IMR-90 (cell line): ENCODE measurements around the gene HMOX2. TPM values are rescaled to one million over a fixed set of nuclear protein-coding genes. Genes with fewer than 3 reads are reported as not detected.

Source experiments
- ATAC-seq: fragments of 200-7000 bp; cut with Tn5 transposase; 2 replicates; pipeline ENCODE4 v1.9.1; 2020; ENCODE audit warnings: low read depth, mild to moderate bottlenecking, moderate library complexity
- BruUV-seq: library from RNA; stranded (reverse); fragments of 400-500 nt; replicated peaks from 2 replicates; lab custom pipeline; 2021; lab: Mats Ljungman, UMichigan
- CTCF ChIA-PET: fragments of 300-600 bp; formaldehyde crosslinking; extraction: SDS; loops from one replicate; lab custom pipeline; 2021; ENCODE audit warnings: antibody characterized with exemption; lab: Yijun Ruan, JAX
- POLR2A ChIA-PET: fragments of 300-600 bp; sonication (Branson Sonifier 250); formaldehyde crosslinking; loops from one replicate; lab custom pipeline; 2022; ENCODE audit warnings: antibody characterized with exemption; ENCODE audit not compliant: unreplicated experiment; lab: Charles Lee
- DNase-seq: peaks from one replicate; pipeline ENCODE4 v3.0.0; 2013
- H2AFZ ChIP-seq: replicated peaks from 2 replicates; pipeline ENCODE3; 2013; ENCODE audit warnings: low read length, mild to moderate bottlenecking; ENCODE audit not compliant: poor library complexity
- H2AK5ac ChIP-seq: 2 replicates; pipeline ENCODE4 v1.6.1; 2013; ENCODE audit warnings: low read depth, low read length, inconsistent platforms
- H2AK9ac ChIP-seq: replicated peaks from 2 replicates; pipeline ENCODE3; 2013; ENCODE audit warnings: mild to moderate bottlenecking, low read depth, low read length, moderate library complexity; ENCODE audit not compliant: poor library complexity
- H2BK120ac ChIP-seq: 2 replicates; pipeline ENCODE4 v1.6.1; 2013; ENCODE audit warnings: low read depth, low read length, inconsistent platforms
- H2BK15ac ChIP-seq: 3 replicates; pipeline ENCODE4 v1.6.1; 2013; ENCODE audit warnings: low read depth, low read length, inconsistent platforms
- H2BK20ac ChIP-seq: 2 replicates; pipeline ENCODE4 v1.6.1; 2013; ENCODE audit warnings: low read depth, mild to moderate bottlenecking, inconsistent platforms, low read length, moderate library complexity
- H2BK5ac ChIP-seq: 2 replicates; pipeline ENCODE4 v1.6.1; 2013; ENCODE audit warnings: mild to moderate bottlenecking, low read depth, low read length, inconsistent platforms; ENCODE audit not compliant: poor library complexity, severe bottlenecking
- H3K14ac ChIP-seq: replicated peaks from 2 replicates; pipeline ENCODE4 v1.6.1; 2013; ENCODE audit warnings: low read depth, low read length, inconsistent platforms
- H3K18ac ChIP-seq: 2 replicates; pipeline ENCODE4 v1.6.1; 2013; ENCODE audit warnings: low read depth, low read length, control low read depth
- H3K23ac ChIP-seq: 2 replicates; pipeline ENCODE4 v1.6.1; 2013; ENCODE audit warnings: low read depth, low read length, inconsistent platforms
- H3K27ac ChIP-seq: 2 replicates; pipeline ENCODE4 v1.5.1; 2013; ENCODE audit warnings: mild to moderate bottlenecking, control low read depth, low read length; ENCODE audit not compliant: insufficient read depth
- H3K27me3 ChIP-seq: 2 replicates; pipeline ENCODE4 v1.6.1; 2013; ENCODE audit warnings: low read length; ENCODE audit not compliant: control insufficient read depth, insufficient read depth
- H3K36me3 ChIP-seq: 2 replicates; pipeline ENCODE4 v1.6.1; 2013; ENCODE audit warnings: low read length, mixed read lengths; ENCODE audit not compliant: control insufficient read depth, insufficient read depth
- H3K4ac ChIP-seq: 2 replicates; pipeline ENCODE4 v1.6.1; 2013; ENCODE audit warnings: low read depth, low read length, inconsistent platforms
- H3K4me1 ChIP-seq: 2 replicates; pipeline ENCODE4 v1.6.1; 2013; ENCODE audit warnings: low read length, mixed read lengths; ENCODE audit not compliant: control insufficient read depth, insufficient read depth
- H3K4me2 ChIP-seq: 2 replicates; pipeline ENCODE4 v1.6.1; 2013; ENCODE audit warnings: low read depth, mild to moderate bottlenecking, control low read depth, low read length, moderate library complexity
- H3K4me3 ChIP-seq: 2 replicates; pipeline ENCODE4 v1.5.1; 2013; ENCODE audit warnings: low read depth, mild to moderate bottlenecking, control low read depth, low read length, moderate library complexity; ENCODE audit not compliant: insufficient read depth
- H3K56ac ChIP-seq: 2 replicates; pipeline ENCODE4 v1.6.1; 2013; ENCODE audit warnings: low read length, inconsistent platforms; ENCODE audit not compliant: insufficient read depth; ENCODE audit errors: extremely low read depth
- H3K79me1 ChIP-seq, 2 experiments: 2 replicates each; pipeline ENCODE4 v1.6.1; 2013; ENCODE audit warnings: low read length in 2 of 2, inconsistent platforms in 1 of 2, low read depth in 1 of 2
- H3K9ac ChIP-seq: 2 replicates; pipeline ENCODE4 v1.6.1; 2013; ENCODE audit warnings: low read depth, low read length, control low read depth
- H3K9me1 ChIP-seq: 2 replicates; pipeline ENCODE4 v1.6.1; 2013; ENCODE audit warnings: low read length, inconsistent platforms; ENCODE audit not compliant: insufficient read depth
- H3K9me3 ChIP-seq: 2 replicates; pipeline ENCODE4 v1.6.1; 2013; ENCODE audit warnings: low read length; ENCODE audit not compliant: control insufficient read depth, insufficient read depth
- H4K20me1 ChIP-seq: 2 replicates; pipeline ENCODE4 v1.6.1; 2013; ENCODE audit warnings: low read length, inconsistent platforms; ENCODE audit not compliant: insufficient read depth
- H4K5ac ChIP-seq: 2 replicates; pipeline ENCODE4 v1.6.1; 2013; ENCODE audit warnings: mild to moderate bottlenecking, low read depth, low read length, control low read depth
- H4K8ac ChIP-seq, 2 experiments: 2 replicates each; pipeline ENCODE4 v1.6.1; 2013; ENCODE audit warnings: low read depth in 2 of 2, low read length in 2 of 2, control low read depth in 1 of 2, inconsistent platforms in 1 of 2
- H4K91ac ChIP-seq: 2 replicates; pipeline ENCODE4 v1.6.1; 2013; ENCODE audit warnings: low read depth, low read length, inconsistent platforms; ENCODE audit not compliant: insufficient read depth
- BHLHE40 ChIP-seq: fragments of 150-350 bp; IDR thresholded peaks from 2 replicates; pipeline ENCODE4 v1.6.1; 2016; ENCODE audit warnings: mild to moderate bottlenecking, low read depth, low read length
- CEBPB ChIP-seq: IDR thresholded peaks from 2 replicates; pipeline ENCODE4 v1.6.1; 2012; ENCODE audit warnings: low read depth, low read length, improper control_type of control experiment
- CTCF ChIP-seq: conservative IDR thresholded peaks from 2 replicates; pipeline ENCODE4 v1.5.1; 2012; ENCODE audit warnings: mild to moderate bottlenecking, low read depth, low read length, improper control_type of control experiment
- MXI1 ChIP-seq: IDR thresholded peaks from 2 replicates; pipeline ENCODE4 v1.6.1; 2012; ENCODE audit warnings: low read depth, mild to moderate bottlenecking, low read length, moderate library complexity, borderline replicate concordance
- RCOR1 ChIP-seq: IDR thresholded peaks from 2 replicates; pipeline ENCODE4 v1.6.1; 2012; ENCODE audit warnings: mild to moderate bottlenecking, low read length, improper control_type of control experiment; ENCODE audit not compliant: insufficient replicate concordance
- WGBS, 2 experiments: methylation state at CpG; one replicate each; pipeline versions ENCODE4 v1.1.5 to v1.1.7; 2013; ENCODE audit warnings: missing lambda C conversion rate in 2 of 2; ENCODE audit not compliant: insufficient read length in 1 of 2; ENCODE audit errors: extremely low coverage in 2 of 2; 5-methylcytosine and 5-hydroxymethylcytosine counted together
- dilution Hi-C: fragments of 300-500 bp; cut with HindIII; formaldehyde crosslinking; loops from one replicate; pipeline ENCODE4 v1.14.3; 2018; ENCODE audit warnings: low sequenced_read_pairs; ENCODE audit not compliant: unreplicated experiment
- in situ Hi-C: fragments of 300-500 bp; cut with MboI; formaldehyde crosslinking; loops from 3 replicates; pipeline ENCODE4 v1.14.3; 2019; ENCODE audit warnings: low sequenced_read_pairs, inconsistent platforms, mixed read lengths
- intact Hi-C: fragments of 100-400 bp; cut with micrococcal nuclease; formaldehyde crosslinking; loops from 2 replicates; pipeline ENCODE4 v1.10.0; 2022
- polyA plus RNA-seq, 3 experiments: library from polyadenylated mRNA; depleted of rRNA; stranded (reverse); fragments of >200 nt; gene quantifications; 2 replicates each; pipeline ENCODE4 v1.2.3, GENCODE V29; 2012; ENCODE audit warnings: low replicate concordance in 1 of 3
- total RNA-seq: library from RNA; depleted of rRNA; stranded (reverse); fragments of >200 nt; gene quantifications from 2 replicates; pipeline ENCODE4 v1.2.3, GENCODE V29; 2012

The HMOX2 gene
- total and polyA plus RNA-seq, 2 of the 4 experiments (the other 2 are of a cell fraction) = 93.9 to 98.8 TPM

- WGBS, 2 experiments = 100% methylated on average over 2 of the region's 4 CpGs; no CpG with 5 or more reads in 1 of the 2 experiments
Measured at GRCh38 chr16:4523686-4524085, 47.5 kb downstream of the HMOX2 start.

More at GRCh38 chr16:4523686-4524085, 47.5 kb downstream of the HMOX2 start:
- Histone ChIP-seq H3K14ac (no peak overlapping the region), H4K20me1 (peaks cover 10% of the 10 kb centered on the region), H3K36me3 (no peaks in the 10 kb centered on the region), H3K4me3 (no peak overlapping the region), H3K4me2 (no peak overlapping the region), H3K18ac (no peak overlapping the region), H2AFZ (no peak overlapping the region), H3K27ac (no peak overlapping the region), H2BK120ac (no peak overlapping the region), H3K23ac (no peak overlapping the region), H3K9me1 (peaks cover 24% of the 10 kb centered on the region), H2AK9ac (no peak overlapping the region), H4K8ac (no peak overlapping the region), H4K5ac (no peak overlapping the region), H3K4me1 (peaks cover 7% of the 10 kb centered on the region), H3K79me1 (peaks cover 0 to 68% of the 10 kb centered on the region in 2 experiments; a peak in 3 of 4 replicates), H2AK5ac (peak overlapping the region; percentile 60; the same call in 1 of the 2 replicates), H3K9ac (no peak overlapping the region), H2BK15ac (no peak overlapping the region), H3K27me3 (no peaks in the 10 kb centered on the region), H4K91ac (no peak overlapping the region), H3K9me3 (no peaks in the 10 kb centered on the region), H3K56ac (no peak overlapping the region), H2BK5ac (no peak overlapping the region), H3K4ac (no peak overlapping the region), H2BK20ac (no peak overlapping the region)
- ATAC-seq (no peak), DNase-seq (no peak)
- no TSS peak for BruUV-seq
- in situ Hi-C loops = loop anchor here (25.0 kb wide), 1 partner anchor 439 kb away; the partner anchor contains the start of gene SEC14L5
- intact Hi-C loops = no loop called here
- TF ChIP-seq CEBPB (no peak), CTCF (no peak), MXI1 (no peak), BHLHE40 (no peak), RCOR1 (no peak)
- POLR2A ChIA-PET = no interaction called here
- dilution Hi-C loops = no loop called here
- CTCF ChIA-PET = no interaction called here
